Vagina (tissue), 2 donors: ENCODE data around the gene SUPT3H.

Experiments used
- POLR2A ChIP-seq, 2 donors: fragments of 450-650 bp; IDR thresholded peaks; one replicate each; pipeline ENCODE4 v1.6.1; 2017; ENCODE audit warnings: antibody characterized with exemption in 2 of 2, mild to moderate bottlenecking in 2 of 2, moderate library complexity in 2 of 2
- POLR2AphosphoS5 ChIP-seq, 2 donors: sonication (generic); formaldehyde crosslinking; IDR thresholded peaks; one replicate each; pipeline ENCODE4 v1.9.0; 2017; ENCODE audit warnings: antibody characterized with exemption in 2 of 2, mild to moderate bottlenecking in 2 of 2, low read depth in 1 of 2; ENCODE audit not compliant: insufficient read depth in 1 of 2
- TF ChIP-seq, protein P1 (sequence below), 3 experiments: fragments of 450-650 bp in 2 of 3; fragments of 200-600 bp in 1 of 3; sonication (generic) in 1 of 3; IDR thresholded peaks; one replicate each; pipeline ENCODE4 v1.5.1; 2017 to 2019; ENCODE audit warnings: antibody characterized with exemption in 3 of 3, mild to moderate bottlenecking in 2 of 3, moderate library complexity in 2 of 3

DNA sequence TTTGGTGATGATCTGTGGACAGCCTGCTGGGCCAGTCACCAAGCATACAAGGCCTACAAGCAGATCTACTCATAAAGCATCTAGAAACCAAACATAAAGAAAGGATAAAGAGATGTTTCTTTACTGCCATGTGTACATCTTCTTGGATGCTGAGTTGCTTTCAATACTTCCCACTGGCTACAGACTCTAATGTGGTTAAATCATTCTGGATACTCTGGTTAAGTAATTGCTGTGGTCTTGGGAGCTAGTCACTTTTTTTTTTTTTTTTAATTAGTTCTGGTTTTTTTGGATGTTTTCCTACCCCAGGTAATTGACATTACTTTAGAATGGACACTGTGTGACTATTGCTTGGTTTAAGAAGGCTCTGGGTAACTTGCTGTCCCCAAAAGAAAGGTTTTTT is 265.0 kb downstream of the SUPT3H start:
- TF ChIP-seq, protein P1, sequence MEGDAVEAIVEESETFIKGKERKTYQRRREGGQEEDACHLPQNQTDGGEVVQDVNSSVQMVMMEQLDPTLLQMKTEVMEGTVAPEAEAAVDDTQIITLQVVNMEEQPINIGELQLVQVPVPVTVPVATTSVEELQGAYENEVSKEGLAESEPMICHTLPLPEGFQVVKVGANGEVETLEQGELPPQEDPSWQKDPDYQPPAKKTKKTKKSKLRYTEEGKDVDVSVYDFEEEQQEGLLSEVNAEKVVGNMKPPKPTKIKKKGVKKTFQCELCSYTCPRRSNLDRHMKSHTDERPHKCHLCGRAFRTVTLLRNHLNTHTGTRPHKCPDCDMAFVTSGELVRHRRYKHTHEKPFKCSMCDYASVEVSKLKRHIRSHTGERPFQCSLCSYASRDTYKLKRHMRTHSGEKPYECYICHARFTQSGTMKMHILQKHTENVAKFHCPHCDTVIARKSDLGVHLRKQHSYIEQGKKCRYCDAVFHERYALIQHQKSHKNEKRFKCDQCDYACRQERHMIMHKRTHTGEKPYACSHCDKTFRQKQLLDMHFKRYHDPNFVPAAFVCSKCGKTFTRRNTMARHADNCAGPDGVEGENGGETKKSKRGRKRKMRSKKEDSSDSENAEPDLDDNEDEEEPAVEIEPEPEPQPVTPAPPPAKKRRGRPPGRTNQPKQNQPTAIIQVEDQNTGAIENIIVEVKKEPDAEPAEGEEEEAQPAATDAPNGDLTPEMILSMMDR (IDR thresholded peaks at IDR 0.05), result no peak
- TF ChIP-seq POLR2A (IDR thresholded peaks at IDR 0.05) (no peak), POLR2AphosphoS5 (IDR thresholded peaks at IDR 0.05; ENCODE audit: insufficient read depth in 1 of 2, low read depth in 1 of 2) (no peak)
